GM12878 (cell line): ENCODE data around the gene PERM1. TPM values are rescaled to one million over a fixed set of nuclear protein-coding genes. Genes with fewer than 3 reads are reported as not detected.

ENCODE experiments used
- ATAC-seq: fragments of 200-7000 bp; cut with Tn5 transposase; 3 replicates; pipeline ENCODE4 v1.9.1; 2020; ENCODE audit warnings: mild to moderate bottlenecking, moderate library complexity
- BruUV-seq: library from RNA; stranded (reverse); fragments of 400-500 nt; replicated peaks from 2 replicates; lab custom pipeline; 2021; lab: Mats Ljungman, UMichigan
- CTCF ChIA-PET: fragments of 300-600 bp; sonication (Branson Sonifier 250); formaldehyde crosslinking; extraction: SDS; loops from one replicate; lab custom pipeline; 2021; ENCODE audit warnings: inconsistent platforms; lab: Yijun Ruan, JAX
- POLR2A ChIA-PET: fragments of 350-600 bp; formaldehyde crosslinking; extraction: SDS; loops from one replicate; lab custom pipeline; 2021; ENCODE audit warnings: inconsistent platforms; lab: Charles Lee
- RAD21 ChIA-PET: fragments of 300-600 bp; sonication (Branson Sonifier 250); formaldehyde crosslinking; loops from one replicate; lab custom pipeline; 2023; ENCODE audit warnings: antibody characterized with exemption; ENCODE audit not compliant: unreplicated experiment; lab: Charles Lee
- SMC1A ChIA-PET: fragments of 300-600 bp; sonication (Branson Sonifier 250); formaldehyde crosslinking; loops from one replicate; lab custom pipeline; 2023; ENCODE audit not compliant: unreplicated experiment, uncharacterized antibody; lab: Charles Lee
- DNase-seq: peaks from one replicate; pipeline ENCODE4 v3.0.0-alpha.2; 2011; ENCODE audit warnings: low read depth, low spot score
- FAIRE-seq: peaks from 3 replicates; lab custom pipeline; 2011; peaks lifted over from hg19 to GRCh38; lab: Jason Lieb, UNC
- H2AFZ ChIP-seq: 2 replicates; pipeline ENCODE4 v1.6.0; 2011; ENCODE audit warnings: low read depth, low read length, control low read depth; ENCODE audit not compliant: control insufficient read depth
- H3K27ac ChIP-seq: 2 replicates; pipeline ENCODE4 v1.5.1; 2011; ENCODE audit warnings: control low read depth; ENCODE audit not compliant: control insufficient read depth, insufficient read depth
- H3K27me3 ChIP-seq, 2 experiments: replicated peaks in 1 of 2; 2 replicates each; pipeline versions ENCODE4 v1.6.0 to v1.6.1; 2011; ENCODE audit warnings: low read length in 1 of 2; ENCODE audit not compliant: control insufficient read depth in 2 of 2, insufficient read depth in 2 of 2
- H3K36me3 ChIP-seq, 2 experiments: 2 replicates each; pipeline ENCODE4 v1.5.1; 2011; ENCODE audit warnings: low read length in 1 of 2; ENCODE audit not compliant: control insufficient read depth in 2 of 2, insufficient read depth in 2 of 2
- H3K4me1 ChIP-seq: 2 replicates; pipeline ENCODE4 v1.6.1; 2011; ENCODE audit warnings: mild to moderate bottlenecking, low read length, moderate library complexity, mixed read lengths; ENCODE audit not compliant: control insufficient read depth, insufficient read depth
- H3K4me2 ChIP-seq: 2 replicates; pipeline ENCODE4 v1.6.0; 2011; ENCODE audit warnings: control low read depth; ENCODE audit not compliant: control insufficient read depth, insufficient read depth
- H3K4me3 ChIP-seq: fragments of 200-600 bp; sonication (generic); 2 replicates; pipeline ENCODE4 v1.5.1; 2016
- H3K79me2 ChIP-seq: 2 replicates; pipeline ENCODE4 v1.6.0; 2011; ENCODE audit warnings: low read length; ENCODE audit not compliant: control insufficient read depth, insufficient read depth
- H3K9ac ChIP-seq: 2 replicates; pipeline ENCODE4 v1.8.0; 2011; ENCODE audit warnings: low read length, control low read depth, mixed read lengths; ENCODE audit not compliant: control insufficient read depth, insufficient read depth
- H3K9me3 ChIP-seq: replicated peaks from 3 replicates; pipeline ENCODE4 v1.5.1; 2011; ENCODE audit warnings: mild to moderate bottlenecking, low read length; ENCODE audit not compliant: control insufficient read depth, insufficient read depth
- H4K20me1 ChIP-seq: 2 replicates; pipeline ENCODE4 v1.6.0; 2011; ENCODE audit not compliant: control insufficient read depth, insufficient read depth
- HDGF ChIP-seq: fragments of 450-650 bp; IDR thresholded peaks from 2 replicates; pipeline ENCODE4 v1.6.1; 2016; ENCODE audit warnings: antibody characterized with exemption
- TAF1 ChIP-seq: IDR thresholded peaks from 2 replicates; pipeline ENCODE4 v1.6.1; 2011; ENCODE audit warnings: mild to moderate bottlenecking, low read depth, low read length, borderline replicate concordance
- TARDBP ChIP-seq: IDR thresholded peaks from 2 replicates; pipeline ENCODE4 v1.6.1; 2016; ENCODE audit warnings: borderline replicate concordance
- ZNF207 ChIP-seq: fragments of 450-650 bp; IDR thresholded peaks from 2 replicates; pipeline ENCODE4 v1.6.1; 2014; ENCODE audit warnings: antibody characterized with exemption, mild to moderate bottlenecking, borderline replicate concordance
- WGBS: methylation state at CpG from one replicate; pipeline ENCODE4 v1.1.6; 2016; ENCODE audit warnings: low lambda C conversion rate; ENCODE audit not compliant: insufficient replicate concordance, insufficient coverage; ENCODE audit errors: missing lambda C conversion rate; 5-methylcytosine and 5-hydroxymethylcytosine counted together
- in situ Hi-C: fragments of 300-500 bp; cut with MboI; formaldehyde crosslinking; loops from 9 replicates; pipeline ENCODE4 v1.14.3; 2018; ENCODE audit warnings: mixed read lengths
- intact Hi-C: fragments of 100-400 bp; cut with micrococcal nuclease; formaldehyde crosslinking; loops from one replicate; pipeline ENCODE4 v1.14.2; 2022; ENCODE audit not compliant: unreplicated experiment
- polyA plus RNA-seq, 11 experiments: library from polyadenylated mRNA; depleted of rRNA in 4 of 11; unstranded in 6 of 11; stranded (reverse) in 5 of 11; fragments of >200 nt; fragmentation: Nextera tagmentation in 4 of 11; fragmentation: Illumina TruSeq in 1 of 11; extraction: Ambion mirVana in 4 of 11; extraction: Trizol in 1 of 11; gene quantifications; 1 replicate in 1 of 11; 2 replicates in 10 of 11; pipeline versions ENCODE4 v1.2.1 to v1.2.3, GENCODE V29; 2011 to 2016; ENCODE audit warnings: inconsistent platforms in 2 of 11, missing spikeins in 2 of 11, low read depth in 1 of 11
- total RNA-seq, 4 experiments: library from RNA; depleted of rRNA in 3 of 4; stranded (reverse); fragments of >200 nt in 3 of 4; fragmentation: Illumina TruSeq in 1 of 4; extraction: Trizol in 1 of 4; gene quantifications; 2 replicates each; pipeline versions ENCODE4 v1.2.1 to v1.2.3, GENCODE V29; 2013 to 2021
- TF ChIP-seq, protein P1 (sequence below): fragments of 150-350 bp; IDR thresholded peaks from 2 replicates; pipeline ENCODE4 v1.6.1; 2014; ENCODE audit warnings: mild to moderate bottlenecking, low read depth, low read length

Gene PERM1
- total and polyA plus RNA-seq, 10 of the 15 experiments (the other 5 are each of a cell fraction or from before 2014, with no cell fraction given): not detected

DNA sequence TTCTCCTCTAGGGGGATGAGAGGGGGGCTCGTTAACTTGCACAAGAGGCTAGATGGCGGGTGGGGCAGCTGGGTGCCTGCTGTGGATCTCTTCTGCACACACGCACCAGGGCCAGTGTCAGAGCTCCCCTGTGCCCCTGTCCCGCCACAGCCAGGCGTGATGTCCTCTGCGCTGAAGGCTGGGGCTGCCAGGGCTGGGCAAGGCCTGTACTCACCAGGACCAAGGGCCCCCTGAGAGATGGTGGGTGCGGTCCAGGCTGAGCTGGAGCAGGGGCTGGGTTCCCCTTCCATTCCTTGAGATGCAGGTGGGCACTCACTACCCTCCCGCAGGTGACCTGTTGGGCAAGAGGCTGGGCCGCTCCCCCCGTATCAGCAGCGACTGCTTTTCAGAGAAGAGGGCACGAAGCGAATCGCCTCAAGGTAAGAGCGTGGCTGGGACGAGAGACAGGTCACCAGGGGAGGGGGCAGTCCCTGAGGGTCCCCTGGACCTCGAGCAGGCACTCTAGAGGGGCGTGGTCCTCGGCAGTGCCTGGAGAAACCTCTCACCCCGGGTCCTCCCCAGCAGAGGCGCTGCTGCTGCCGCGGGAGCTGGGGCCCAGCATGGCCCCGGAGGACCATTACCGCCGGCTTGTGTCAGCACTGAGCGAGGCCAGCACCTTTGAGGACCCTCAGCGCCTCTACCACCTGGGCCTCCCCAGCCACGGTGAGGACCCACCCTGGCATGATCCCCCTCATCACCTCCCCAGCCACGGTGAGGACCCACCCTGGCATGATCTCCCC lies 43.0 kb downstream of the PERM1 start:
- H3K36me3 ChIP-seq: no peaks in the 10 kb centered on the region
- FAIRE-seq (no peak), DNase-seq (no peak), ATAC-seq (no peak)
- H2AFZ ChIP-seq: no peak overlapping the region
- in situ Hi-C loops (loop anchor here (10.0 kb wide), 1 partner anchor 64 kb away; no protein-coding TSS in a partner anchor), intact Hi-C loops (no loop called here)
- H3K27me3 ChIP-seq: peaks cover 8% of the 10 kb centered on the region in 2 experiments
- H3K4me2 ChIP-seq: no peak overlapping the region
- ChIA-PET CTCF (interaction anchor here (1.4 to 1.9 kb wide), 2 partner anchors 20 to 34 kb away, joined by 3 to 16 read pairs; partner anchors contain the start of gene NOC2L), RAD21 (interaction anchor here (1.3 to 4.1 kb wide), 2 partner anchors 33 to 37 kb away, joined by 4 to 20 read pairs; no protein-coding TSS in a partner anchor), SMC1A (interaction anchor here (1.0 kb wide), 1 partner anchor 33 kb away, joined by 3 read pairs; no protein-coding TSS in a partner anchor), POLR2A (interaction anchor here (1.5 kb wide), 1 partner anchor 34 kb away, joined by 4 read pairs; no protein-coding TSS in a partner anchor)
- no peak overlapping the region for H3K9ac ChIP-seq
- peaks cover 7% of the 10 kb centered on the region; the same call in 1 of the 2 replicates for H3K4me1 ChIP-seq
- H3K9me3 ChIP-seq: no peaks in the 10 kb centered on the region
- WGBS: 50% methylated on average over 28 of the region's 30 CpGs
- no peak overlapping the region for H3K27ac ChIP-seq
- BruUV-seq: no TSS peak
- H3K79me2 ChIP-seq: no peaks in the 10 kb centered on the region
- no peaks in the 10 kb centered on the region for H4K20me1 ChIP-seq
- no peak overlapping the region for H3K4me3 ChIP-seq
- TF ChIP-seq HDGF (no peak), ZNF207 (no peak), TAF1 (no peak), TARDBP (no peak)
- TF ChIP-seq, protein P1, sequence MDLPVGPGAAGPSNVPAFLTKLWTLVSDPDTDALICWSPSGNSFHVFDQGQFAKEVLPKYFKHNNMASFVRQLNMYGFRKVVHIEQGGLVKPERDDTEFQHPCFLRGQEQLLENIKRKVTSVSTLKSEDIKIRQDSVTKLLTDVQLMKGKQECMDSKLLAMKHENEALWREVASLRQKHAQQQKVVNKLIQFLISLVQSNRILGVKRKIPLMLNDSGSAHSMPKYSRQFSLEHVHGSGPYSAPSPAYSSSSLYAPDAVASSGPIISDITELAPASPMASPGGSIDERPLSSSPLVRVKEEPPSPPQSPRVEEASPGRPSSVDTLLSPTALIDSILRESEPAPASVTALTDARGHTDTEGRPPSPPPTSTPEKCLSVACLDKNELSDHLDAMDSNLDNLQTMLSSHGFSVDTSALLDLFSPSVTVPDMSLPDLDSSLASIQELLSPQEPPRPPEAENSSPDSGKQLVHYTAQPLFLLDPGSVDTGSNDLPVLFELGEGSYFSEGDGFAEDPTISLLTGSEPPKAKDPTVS: no peak
